ENCODE data around the gene POLDIP2.

The POLDIP2 gene

GRCh38 chr17:28335201-28335958, 21.9 kb downstream of the POLDIP2 start, which contains the start of the genes IFT20 and TNFAIP1:
TSS of gene IFT20 (minus strand) at chr17:28335472. CDS start at chr17:28331985, 3,487 bp downstream.
TSS of gene TNFAIP1 (plus strand) at chr17:28335761. CDS start at chr17:28339522, 3,761 bp downstream.
- peak; percentile 97 for DNase-seq (ENCODE audit: low read depth)

GRCh38 chr17:28334666-28335200, 22.6 kb downstream of the POLDIP2 start:
- no peak for DNase-seq (ENCODE audit: low read depth)

GRCh38 chr17:28334171-28334570, 23.2 kb downstream of the POLDIP2 start:
- no peak for DNase-seq (ENCODE audit: low read depth)

- no peak for DNase-seq (ENCODE audit: low read depth)
Measured at GRCh38 chr17:28333083-28333746, 24.1 kb downstream of the POLDIP2 start.

GRCh38 chr17:28331891-28332420, 25.4 kb downstream of the POLDIP2 start:
- no peak for DNase-seq (ENCODE audit: low read depth)

GRCh38 chr17:28330671-28331070, 26.7 kb downstream of the POLDIP2 start:
- DNase-seq (ENCODE audit: low read depth), result no peak

GRCh38 chr17:28328325-28328724, 29.0 kb downstream of the POLDIP2 start:
- no peak for DNase-seq (ENCODE audit: low read depth)

- DNase-seq (ENCODE audit: low read depth), result no peak
Measured at GRCh38 chr17:28327709-28328108, 29.6 kb downstream of the POLDIP2 start.

GRCh38 chr17:28327031-28327607, 30.2 kb downstream of the POLDIP2 start:
- no peak for DNase-seq (ENCODE audit: low read depth)

- DNase-seq (ENCODE audit: low read depth), result no peak
Measured at GRCh38 chr17:28326114-28326513, 31.2 kb downstream of the POLDIP2 start.

- no peak for DNase-seq (ENCODE audit: low read depth)
Measured at GRCh38 chr17:28325211-28325610, 32.1 kb downstream of the POLDIP2 start.

- no peak for DNase-seq (ENCODE audit: low read depth)
Measured at GRCh38 chr17:28324781-28325180, 32.5 kb downstream of the POLDIP2 start.

- DNase-seq (ENCODE audit: low read depth), result no peak
Measured at GRCh38 chr17:28324267-28324745, 33.0 kb downstream of the POLDIP2 start.

- DNase-seq (ENCODE audit: low read depth), result no peak
Measured at GRCh38 chr17:28320215-28321061, 36.9 kb downstream of the POLDIP2 start.

- no peak for DNase-seq (ENCODE audit: low read depth)
Measured at GRCh38 chr17:28319598-28319935, 37.8 kb downstream of the POLDIP2 start.

- peak; percentile 89 for DNase-seq (ENCODE audit: low read depth)
Measured at GRCh38 chr17:28318759-28319597, 38.3 kb downstream of the POLDIP2 start, which contains the start of gene TMEM97. TSS of gene TMEM97 (plus strand) at chr17:28319200. CDS start at chr17:28319240, 40 bp downstream.

GRCh38 chr17:28317966-28318758, 39.2 kb downstream of the POLDIP2 start:
- DNase-seq (ENCODE audit: low read depth), result no peak

GRCh38 chr17:28317099-28317965, 40.0 kb downstream of the POLDIP2 start:
- no peak for DNase-seq (ENCODE audit: low read depth)

Data from T follicular helper cell (primary cell).